GM19025 (cell line): ENCODE measurements around the gene RC3H1.
"Not testable (repeated sequence)": the region's sequence is repeated elsewhere in the genome, so short reads cannot be mapped to it uniquely, and the experiment has no call there.

ENCODE experiments used
- ATAC-seq: cut with Tn5 transposase; IDR thresholded peaks from one replicate; pipeline ENCODE4 v1.9.1; 2021; ENCODE audit warnings: mild to moderate bottlenecking, low read depth, moderate library complexity; ENCODE audit not compliant: unreplicated experiment

RC3H1 gene, protein sequence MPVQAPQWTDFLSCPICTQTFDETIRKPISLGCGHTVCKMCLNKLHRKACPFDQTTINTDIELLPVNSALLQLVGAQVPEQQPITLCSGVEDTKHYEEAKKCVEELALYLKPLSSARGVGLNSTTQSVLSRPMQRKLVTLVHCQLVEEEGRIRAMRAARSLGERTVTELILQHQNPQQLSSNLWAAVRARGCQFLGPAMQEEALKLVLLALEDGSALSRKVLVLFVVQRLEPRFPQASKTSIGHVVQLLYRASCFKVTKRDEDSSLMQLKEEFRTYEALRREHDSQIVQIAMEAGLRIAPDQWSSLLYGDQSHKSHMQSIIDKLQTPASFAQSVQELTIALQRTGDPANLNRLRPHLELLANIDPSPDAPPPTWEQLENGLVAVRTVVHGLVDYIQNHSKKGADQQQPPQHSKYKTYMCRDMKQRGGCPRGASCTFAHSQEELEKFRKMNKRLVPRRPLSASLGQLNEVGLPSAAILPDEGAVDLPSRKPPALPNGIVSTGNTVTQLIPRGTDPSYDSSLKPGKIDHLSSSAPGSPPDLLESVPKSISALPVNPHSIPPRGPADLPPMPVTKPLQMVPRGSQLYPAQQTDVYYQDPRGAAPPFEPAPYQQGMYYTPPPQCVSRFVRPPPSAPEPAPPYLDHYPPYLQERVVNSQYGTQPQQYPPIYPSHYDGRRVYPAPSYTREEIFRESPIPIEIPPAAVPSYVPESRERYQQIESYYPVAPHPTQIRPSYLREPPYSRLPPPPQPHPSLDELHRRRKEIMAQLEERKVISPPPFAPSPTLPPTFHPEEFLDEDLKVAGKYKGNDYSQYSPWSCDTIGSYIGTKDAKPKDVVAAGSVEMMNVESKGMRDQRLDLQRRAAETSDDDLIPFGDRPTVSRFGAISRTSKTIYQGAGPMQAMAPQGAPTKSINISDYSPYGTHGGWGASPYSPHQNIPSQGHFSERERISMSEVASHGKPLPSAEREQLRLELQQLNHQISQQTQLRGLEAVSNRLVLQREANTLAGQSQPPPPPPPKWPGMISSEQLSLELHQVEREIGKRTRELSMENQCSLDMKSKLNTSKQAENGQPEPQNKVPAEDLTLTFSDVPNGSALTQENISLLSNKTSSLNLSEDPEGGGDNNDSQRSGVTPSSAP

DNA sequence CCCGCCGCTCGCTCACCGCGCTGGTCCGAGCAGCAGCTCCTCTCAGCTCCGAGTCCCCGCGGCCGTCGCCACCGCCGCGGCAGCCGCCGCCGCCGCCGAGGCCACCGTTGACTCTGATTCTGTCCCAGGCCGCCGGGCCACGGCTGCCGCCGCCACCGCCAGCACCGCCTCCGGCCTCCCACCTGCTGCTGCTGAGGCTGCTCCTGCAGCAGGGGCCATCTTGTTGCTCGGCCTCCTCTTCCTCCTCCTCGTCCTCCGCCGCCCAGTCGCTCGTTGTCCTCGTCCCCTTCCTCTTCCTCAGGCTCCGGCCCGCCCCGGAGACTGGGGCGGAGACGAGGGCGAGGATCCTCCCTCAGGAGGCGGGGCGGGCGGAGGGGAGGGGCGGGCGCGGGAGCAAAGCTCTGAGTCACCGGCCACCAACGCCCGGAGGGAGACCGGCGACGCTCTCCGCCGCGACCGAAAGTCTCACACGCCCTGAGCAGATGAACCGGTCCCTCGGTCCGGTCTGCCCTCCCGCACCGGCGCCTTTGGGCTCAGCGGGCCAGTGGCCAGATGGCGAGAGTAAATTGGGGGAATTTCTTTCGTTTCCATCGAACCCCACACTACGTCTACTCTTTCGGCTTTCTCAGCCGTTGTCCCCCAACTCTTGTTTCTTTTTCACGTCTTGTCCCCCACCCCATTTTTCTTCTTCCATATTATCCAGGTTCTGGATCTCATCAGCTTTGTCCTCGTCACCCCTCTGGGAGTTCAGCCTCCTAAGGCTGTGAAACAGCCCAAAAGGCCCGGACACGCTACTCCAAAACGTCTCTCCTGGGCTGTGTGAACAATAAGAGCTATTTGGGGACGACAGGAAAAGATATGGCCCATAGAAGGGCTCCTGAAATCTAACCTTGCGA is at the start of gene RC3H1:
Gene RC3H1, minus strand, starts transcription at position 278 of the 896 bp plus-strand sequence. CDS start 29,372 bp downstream, outside the sequence.
- ATAC-seq, result peak; percentile 92

DNA sequence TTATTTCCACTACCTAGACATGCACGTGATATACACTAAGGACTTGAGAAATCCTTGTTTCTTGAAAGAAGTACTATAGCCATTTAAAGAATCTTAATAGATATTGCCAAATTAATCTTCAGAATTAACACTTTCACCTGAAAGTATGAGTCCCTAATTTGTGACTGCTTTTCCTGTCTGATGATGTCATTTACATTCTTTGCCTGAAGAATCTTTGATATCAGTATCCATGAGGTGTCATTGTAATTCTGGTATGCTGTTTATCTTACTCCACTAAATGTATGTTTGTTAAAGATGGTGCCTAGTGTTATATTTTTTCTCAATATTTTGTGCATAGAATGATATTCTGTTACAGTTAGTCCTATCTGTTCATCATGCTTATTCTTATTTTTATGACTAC is 48.5 kb upstream of the RC3H1 start:
- no peak for ATAC-seq

DNA sequence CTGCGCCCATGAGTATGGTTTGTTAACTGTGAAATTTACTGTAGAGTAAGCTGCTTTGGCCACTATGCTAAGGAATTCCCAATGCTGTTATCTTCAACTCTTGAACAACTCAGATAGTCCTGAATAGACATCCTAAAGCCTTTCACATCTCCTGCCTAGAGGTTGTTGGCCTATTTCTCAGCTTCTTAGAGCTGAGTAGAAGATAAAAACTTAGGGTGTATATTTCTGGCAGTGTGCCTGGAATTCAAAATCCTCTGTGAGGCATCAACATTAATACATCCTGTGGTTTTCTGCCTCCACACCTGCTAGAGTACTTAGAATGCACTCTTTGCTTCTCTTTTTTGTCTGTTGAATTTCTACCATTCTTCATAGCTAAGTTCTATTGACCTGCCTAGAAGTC is 45.8 kb upstream of the RC3H1 start:
- ATAC-seq, result no peak

DNA sequence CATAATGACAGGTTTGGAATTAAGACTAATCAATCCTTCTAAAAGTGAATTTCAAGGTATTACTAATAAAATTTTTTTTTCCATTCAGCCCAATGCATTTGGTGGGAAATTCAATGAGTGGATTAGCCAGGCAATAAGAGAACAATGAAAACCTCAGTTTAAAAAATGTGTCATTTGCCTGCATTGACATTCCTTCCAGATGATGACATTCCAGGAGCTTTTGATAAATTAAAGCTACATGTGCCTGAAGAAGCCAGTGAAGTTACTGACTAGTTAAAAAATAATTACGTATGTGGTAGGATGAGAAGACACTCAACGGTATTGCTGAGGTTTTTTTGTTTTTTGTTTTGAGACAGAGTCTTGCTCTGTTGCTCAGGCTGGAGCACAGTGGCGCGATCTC is 37.9 kb upstream of the RC3H1 start:
- ATAC-seq, result no peak

DNA sequence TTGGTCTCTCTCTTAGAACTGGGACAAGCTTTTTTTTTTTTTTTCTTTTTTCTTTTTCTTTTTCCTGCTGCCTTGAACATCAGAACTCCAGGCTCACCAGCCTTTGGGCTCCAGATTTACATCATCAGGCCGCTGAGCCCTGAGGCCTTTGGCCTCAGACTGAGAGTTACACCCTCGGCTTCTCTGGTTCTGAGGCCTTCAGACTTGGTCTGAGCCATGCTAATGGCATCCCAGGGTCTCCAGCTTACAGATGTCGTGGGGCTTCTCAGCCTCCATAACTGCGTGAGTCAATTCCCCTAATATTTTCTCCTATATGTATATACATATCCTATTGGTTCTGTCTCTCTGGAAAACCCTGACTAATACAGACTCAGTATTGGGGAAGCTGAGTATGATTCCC is 36.5 kb upstream of the RC3H1 start:
- no peak for ATAC-seq

DNA sequence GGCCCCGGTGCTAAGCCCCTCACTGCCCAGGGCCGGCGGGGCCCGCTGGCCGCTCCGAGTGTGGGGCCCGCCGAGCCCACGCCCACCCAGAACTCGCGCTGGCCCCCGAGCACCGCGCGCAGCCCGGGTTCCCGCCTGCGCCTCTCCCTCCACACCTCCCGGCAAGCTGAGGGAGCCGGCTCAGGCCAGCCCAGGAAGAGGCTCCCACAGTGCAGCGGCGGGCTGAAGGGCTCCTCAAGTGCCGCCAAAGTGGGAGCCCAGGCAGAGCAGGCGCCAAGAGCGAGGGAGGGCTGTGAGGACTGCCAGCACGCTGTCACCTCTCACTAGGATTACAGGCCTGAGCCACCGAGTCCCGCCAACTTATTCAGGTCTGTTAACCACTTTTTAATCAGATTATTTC is 34.5 kb upstream of the RC3H1 start:
- ATAC-seq, result not testable (repeated sequence)

DNA sequence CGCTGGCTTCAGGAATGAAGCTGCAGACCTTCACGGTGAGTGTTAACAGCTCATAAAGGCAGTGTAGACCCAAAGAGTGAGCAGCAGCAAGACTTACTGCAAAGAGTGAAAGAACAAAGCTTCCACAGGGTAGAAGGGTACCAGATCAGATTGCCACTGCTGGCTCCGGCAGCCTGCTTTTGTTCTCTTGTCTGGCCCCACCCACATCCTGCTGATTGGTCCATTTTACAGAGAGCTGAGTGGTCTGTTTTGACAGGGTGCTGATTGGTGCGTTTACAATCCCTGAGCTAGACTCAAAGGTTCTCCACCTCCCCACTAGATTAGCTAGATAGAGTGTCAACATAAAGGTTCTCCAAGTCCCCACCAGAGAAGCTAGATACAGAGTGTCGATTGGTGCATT is 33.6 kb upstream of the RC3H1 start:
- ATAC-seq, result not testable (repeated sequence)

DNA sequence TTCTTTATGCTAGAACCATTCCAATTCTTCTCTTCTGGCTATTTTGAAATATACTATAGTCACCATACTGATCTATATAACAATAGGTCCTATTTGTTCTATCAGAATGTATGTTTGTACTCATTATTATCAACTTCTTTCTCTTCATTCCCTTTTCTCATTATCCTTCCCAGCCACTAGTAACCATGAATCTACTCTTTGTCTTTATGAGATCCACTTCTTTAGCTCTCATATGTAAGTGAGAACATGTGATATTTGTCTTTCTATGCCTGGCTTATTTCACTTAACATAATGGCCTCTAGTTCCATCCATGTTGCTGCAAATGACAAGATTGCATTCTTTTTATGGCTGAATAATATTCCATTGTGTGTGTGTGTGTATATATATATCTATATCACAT is 31.7 kb upstream of the RC3H1 start:
- no peak for ATAC-seq

DNA sequence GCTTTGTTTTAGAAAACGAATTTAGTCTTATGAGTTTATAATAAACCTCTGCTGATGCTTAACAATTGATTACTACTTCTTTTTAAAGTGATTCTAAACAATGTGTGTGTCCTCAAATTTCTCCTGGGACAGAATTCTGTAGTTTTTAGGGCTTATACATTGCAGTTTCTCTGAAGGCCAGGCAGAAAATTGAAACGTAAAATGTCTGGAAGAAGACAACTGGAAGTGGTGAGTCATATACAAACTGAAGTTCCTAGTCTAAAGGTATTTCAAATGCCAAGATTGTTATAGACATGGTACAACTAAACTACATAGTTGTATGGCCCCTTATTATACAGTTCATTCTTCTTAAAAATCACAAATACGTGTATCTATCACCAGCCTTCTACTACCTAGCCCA is 30.5 kb upstream of the RC3H1 start:
- ATAC-seq, result no peak

DNA sequence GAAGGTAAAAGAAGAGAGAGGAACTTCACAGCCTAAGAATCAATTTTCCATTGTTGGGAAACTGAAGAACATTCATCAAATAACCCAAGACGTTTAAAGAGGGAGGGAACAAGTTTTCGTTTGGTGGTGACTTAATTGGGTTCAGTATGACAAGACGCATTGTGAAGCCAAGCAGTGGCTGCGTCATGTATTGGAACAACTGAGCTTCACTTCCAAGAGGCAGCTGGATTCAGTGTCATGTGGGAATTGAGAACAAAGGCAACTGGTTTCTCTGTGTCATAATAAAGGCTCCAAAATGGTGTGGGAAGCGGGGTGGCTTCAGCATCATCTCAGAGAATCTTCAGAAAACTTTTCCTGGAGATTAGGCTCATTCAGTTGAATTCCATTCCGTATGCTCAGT is 29.8 kb upstream of the RC3H1 start:
- no peak for ATAC-seq

DNA sequence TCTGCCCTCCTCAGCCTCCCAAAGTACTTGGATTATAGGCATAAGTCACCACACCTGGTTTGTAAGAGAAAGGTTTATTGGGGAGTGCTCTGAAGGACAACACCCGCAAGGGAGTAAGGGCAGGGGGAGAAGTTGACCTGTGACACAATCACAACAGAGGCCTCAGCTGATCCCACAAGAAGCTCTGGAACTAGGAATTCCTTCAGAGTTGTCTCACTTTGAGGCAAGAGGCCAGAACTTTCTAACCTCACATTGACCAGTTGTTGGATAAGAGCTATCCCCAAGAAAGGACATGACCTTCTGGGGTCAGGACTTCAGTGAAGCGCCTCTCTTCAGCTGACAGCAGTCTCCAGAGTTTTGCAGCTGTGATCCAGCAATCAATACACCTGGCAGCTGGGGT is 27.4 kb upstream of the RC3H1 start:
- no peak for ATAC-seq

DNA sequence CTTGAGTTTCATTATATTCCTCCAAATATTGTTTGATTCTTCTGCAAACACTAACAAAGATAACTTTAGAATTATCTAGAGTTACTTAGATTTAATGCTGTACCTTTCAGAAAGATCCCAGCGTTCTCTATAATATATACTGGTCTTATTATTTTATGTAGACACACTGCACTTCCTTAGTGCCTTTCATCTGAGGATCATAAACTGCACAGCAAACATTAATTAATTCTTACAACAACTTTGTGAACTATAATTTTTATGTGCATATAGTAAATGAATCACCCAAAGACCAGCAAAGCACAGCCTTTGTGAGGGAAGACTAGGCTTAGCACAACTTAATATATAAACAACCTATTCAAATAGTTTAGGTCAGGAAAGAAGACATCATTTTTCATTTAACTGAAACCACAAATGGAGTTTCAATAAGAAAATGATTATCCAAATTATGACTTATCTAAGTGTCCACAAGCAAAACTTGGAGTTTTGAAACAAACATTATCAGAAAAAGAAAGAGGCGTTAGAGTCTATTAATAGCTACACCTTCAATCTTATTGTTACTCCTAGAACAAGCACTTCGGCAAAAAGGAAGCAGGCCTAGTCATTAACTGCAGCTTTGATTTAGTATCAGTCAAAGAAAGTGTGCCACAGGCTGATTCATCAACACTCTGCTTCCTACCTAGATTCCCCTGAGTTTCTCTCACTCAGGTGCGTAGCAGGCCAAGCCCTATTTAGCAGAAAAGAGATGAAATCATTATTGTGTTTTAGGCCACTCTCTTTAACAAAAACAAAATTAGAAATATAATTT is 22.5 kb upstream of the RC3H1 start:
- no peak for ATAC-seq

DNA sequence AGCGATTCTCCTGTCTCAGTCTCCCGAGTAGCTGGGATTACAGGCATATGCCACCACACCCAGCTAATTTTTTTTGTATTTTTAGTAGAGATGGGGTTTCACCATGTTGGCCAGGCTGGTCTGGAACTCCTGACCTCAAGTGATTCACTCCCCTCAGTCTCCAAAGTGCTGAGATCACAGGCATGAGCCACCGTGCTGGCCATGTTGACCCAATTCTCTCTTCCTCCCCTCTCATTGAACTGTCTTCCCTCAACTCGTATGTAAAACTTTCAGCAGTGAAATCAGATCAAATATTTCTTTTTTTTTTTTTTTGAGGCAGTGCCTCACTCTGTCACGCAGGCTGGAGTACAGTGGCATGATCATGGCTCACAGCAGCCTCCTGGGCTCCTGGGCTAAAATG is 20.4 kb upstream of the RC3H1 start:
- not testable (repeated sequence) for ATAC-seq

DNA sequence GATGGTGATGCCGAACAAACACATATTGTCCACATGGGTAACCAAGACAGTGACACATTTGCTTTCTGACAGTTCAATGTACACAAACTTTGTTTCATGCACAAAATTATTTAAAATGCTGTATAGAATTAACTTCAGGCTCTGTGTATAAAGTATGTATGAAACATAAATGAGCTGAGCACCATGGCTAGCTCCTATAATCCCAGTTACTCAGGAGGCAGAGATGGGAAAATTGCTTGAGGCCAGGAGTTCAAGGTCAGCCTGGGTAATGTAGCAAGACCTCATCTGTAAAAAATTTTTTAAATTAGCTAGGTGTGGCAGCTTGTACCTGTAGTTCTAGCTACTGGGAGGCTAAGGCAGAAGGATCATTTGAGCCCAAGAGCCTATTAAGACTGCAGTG is 19.2 kb upstream of the RC3H1 start:
- no peak for ATAC-seq

DNA sequence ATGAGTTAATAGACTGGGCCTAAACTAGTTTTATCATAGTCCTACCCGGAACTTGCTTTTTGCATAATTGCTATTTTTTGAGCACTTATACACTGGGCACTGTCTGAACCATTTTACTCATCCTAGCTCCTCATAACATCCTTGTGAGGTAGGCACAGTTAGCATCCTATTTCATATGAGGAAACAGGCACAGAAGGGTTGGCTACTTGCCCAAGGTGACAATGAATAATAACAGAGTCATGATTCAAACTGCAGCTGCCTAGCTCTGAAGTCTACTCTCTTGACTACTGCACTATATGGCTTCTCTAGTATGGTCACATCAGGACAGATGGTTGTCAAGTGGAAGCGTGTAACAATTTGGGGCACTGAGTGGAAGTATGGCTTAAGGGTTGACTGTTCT is 18.2 kb upstream of the RC3H1 start:
- no peak for ATAC-seq

DNA sequence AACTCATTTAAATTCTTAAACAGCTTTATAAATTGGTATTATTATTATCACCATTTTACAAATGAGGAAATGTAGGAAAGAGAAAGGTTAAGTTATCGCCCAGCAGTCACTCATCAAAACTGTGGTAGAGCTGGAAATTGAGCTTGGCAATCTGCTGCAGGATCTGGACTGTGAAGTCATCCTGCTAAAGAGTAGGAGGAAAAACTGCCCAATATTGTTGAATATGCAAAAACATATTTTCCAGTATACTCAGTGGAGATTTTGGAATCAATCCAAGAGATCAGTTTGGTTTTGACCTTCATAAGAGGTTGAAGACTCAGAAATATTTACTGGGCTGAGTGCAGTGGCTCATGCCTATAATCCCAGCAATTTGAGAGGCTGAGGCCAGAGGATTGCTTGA is 16.9 kb upstream of the RC3H1 start:
- ATAC-seq, result no peak

DNA sequence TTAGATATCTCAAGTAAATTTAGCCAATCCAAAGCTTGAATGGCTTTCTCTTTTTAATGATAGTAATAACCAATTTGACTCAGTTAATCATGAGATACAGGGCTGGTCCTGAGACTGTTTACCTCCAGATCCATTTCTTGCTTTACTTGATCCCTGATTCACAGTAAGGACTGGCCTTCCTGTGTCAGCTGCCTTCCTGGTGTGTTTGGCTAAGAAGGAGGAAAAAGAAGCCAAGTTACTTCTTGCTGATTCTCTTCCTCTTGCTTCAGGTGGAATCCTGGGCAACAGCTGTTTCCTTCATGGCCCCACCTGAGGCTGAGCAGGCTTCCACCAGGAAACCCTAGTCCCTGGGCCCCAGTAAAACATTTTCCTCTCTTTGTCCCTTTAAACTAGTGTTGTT is 14.6 kb upstream of the RC3H1 start:
- no peak for ATAC-seq

DNA sequence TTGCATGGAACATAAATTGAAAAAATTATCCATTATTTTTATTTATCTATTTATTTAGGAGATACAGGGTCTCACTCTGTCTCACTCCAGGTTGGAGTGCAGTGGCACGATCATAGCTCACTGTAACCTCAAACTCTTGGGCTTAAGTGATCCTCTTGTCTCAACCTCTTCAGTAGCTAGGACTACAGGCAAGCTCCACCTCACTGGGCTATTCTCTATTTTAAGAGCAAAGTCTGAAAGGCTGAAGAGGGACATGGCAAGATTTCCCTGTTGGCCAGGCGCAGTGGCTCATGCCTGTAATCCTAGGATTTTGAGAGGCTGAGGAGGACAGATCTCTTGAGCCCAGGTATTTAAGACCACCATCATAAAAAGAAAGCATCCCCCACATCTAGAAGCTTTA is 14.0 kb upstream of the RC3H1 start:
- ATAC-seq, result no peak

DNA sequence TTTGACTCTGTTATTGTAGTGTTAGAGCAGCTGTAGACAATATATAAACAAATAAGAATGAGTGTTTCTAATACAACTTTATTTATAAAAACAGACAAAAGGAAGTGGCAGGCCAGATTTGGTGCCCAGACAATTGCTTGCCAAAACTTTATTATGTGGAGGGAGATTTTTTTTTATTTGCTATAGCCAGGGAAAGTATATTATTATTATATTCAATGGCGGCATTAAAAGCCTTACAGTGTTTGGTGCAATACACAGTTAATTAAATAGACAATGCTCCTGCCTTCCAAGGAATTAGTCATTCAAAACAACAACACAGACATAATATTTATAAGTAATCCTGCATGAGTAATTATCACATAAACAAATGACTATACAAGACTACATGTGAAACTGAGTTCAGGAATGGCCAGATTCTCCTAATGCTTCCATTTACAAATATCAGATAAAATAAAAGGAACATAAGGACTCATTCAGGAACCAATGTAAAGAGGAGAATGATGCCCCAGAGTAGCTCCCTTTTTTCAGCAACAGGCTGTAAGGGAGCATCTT is 10.6 kb upstream of the RC3H1 start:
- no peak for ATAC-seq
